GM23248 (cell line): Measurements from ENCODE around the gene MPZ.

ENCODE experiments used
- EZH2 ChIP-seq: fragments of 200-600 bp; sonication (generic); IDR thresholded peaks from 2 replicates; pipeline ENCODE4 v1.6.1; 2018; ENCODE audit warnings: antibody characterized with exemption, mild to moderate bottlenecking; ENCODE audit not compliant: insufficient read depth, poor library complexity, severe bottlenecking
- EZH2phosphoT487 ChIP-seq: fragments of 200-600 bp; sonication (generic); IDR thresholded peaks from 2 replicates; pipeline ENCODE4 v1.6.1; 2018; ENCODE audit warnings: antibody characterized with exemption, moderate library complexity, mild to moderate bottlenecking, low read depth; ENCODE audit not compliant: insufficient read depth

- no peak for TF ChIP-seq EZH2
- TF ChIP-seq EZH2phosphoT487: no peak
Measured at GRCh38 chr1:161266202-161266601, 43.6 kb downstream of the MPZ start.
